ENCODE measurements around the gene DIPK1B. TPM values are rescaled to one million over a fixed set of nuclear protein-coding genes. Genes with fewer than 3 reads are reported as not detected.

Gene DIPK1B
- total and polyA plus RNA-seq, 7 experiments from 2014 or later, result 0.11 to 1.6 (median 0.46) TPM; not detected in 2

DNA sequence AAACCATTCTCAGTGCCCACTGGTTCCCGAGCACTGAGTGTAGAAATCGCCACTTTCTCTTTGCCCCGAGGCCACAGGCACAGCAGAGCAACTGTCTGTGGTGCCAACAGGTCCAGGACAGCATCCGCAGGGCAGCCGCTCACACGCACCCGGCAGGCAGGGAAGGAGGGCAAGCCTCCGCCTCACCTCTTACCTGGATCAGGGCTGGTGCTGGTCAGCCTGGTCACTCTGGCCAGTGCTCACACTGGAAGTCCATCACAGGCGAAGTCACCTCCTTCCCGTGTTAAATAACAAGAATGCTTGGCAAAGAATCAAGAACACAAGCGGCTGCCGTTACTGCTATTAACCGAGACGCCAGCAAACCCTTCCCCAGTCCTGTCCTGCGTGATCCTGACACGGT is 13.7 kb downstream of the DIPK1B start:
- Histone ChIP-seq H3K27ac (ENCODE audit: low read depth, low read length) (peak overlapping the region; percentile 83), H3K4me1 (ENCODE audit: control insufficient read depth in 2 of 2, insufficient read depth in 2 of 2, low read length in 2 of 2) (peaks cover 16 to 17% of the 10 kb centered on the region in 2 donors), H3K4me3 (ENCODE audit: low read length) (peak overlapping the region; percentile 87), H3K27me3 (ENCODE audit: control insufficient read depth in 2 of 2, insufficient read depth in 2 of 2, low read length in 2 of 2) (no peaks in the 10 kb centered on the region), H3K9me3 (ENCODE audit: control insufficient read depth in 2 of 3, low read length in 3 of 3) (no peaks in the 10 kb centered on the region), H3K36me3 (ENCODE audit: control insufficient read depth in 2 of 3, insufficient read depth in 3 of 3, low read length in 3 of 3) (peaks cover 9 to 52% (median 13%) of the 10 kb centered on the region in 3 experiments)
- CTCF ChIA-PET, result interaction anchor here (0.7 kb wide), 2 partner anchors 64 to 167 kb away, joined by 3 to 6 read pairs; no protein-coding TSS in a partner anchor
- intact Hi-C loops (cut with micrococcal nuclease), result loop anchor here (2.0 to 5.0 kb wide), 5 partner anchors 39 to 363 kb away; partner anchors contain the start of genes AGPAT2 (in 2 of the 2), DNLZ (in 1 of the 2), NOTCH1 (in 1 of the 2) and SEC16A (in 1 of the 2)
- Mint-ChIP-seq H3K27me3 (peaks cover 0 to 5% (median 0%) of the 10 kb centered on the region in 5 donors), H3K4me1 (peaks cover 14 to 37% (median 28%) of the 10 kb centered on the region in 7 donors), H3K27ac (peak overlapping the region; percentile 84 to 97 (median 92)), H3K4me3 (peak overlapping the region; percentile 88 to 99 (median 96)), H3K9me3 (peaks cover 0 to 6% (median 0%) of the 10 kb centered on the region in 11 donors), H3K36me3 (peaks cover 0 to 19% (median 13%) of the 10 kb centered on the region in 5 donors)
- POLR2A ChIA-PET, result interaction anchor here (0.7 to 3.8 kb wide), 7 partner anchors 7 to 187 kb away, joined by 3 to 15 read pairs (median 6); no protein-coding TSS in a partner anchor
- no peak for DNase-seq
- no peak for ATAC-seq

- intact Hi-C loops (cut with micrococcal nuclease), result loop anchor here (2.0 to 5.0 kb wide), 5 partner anchors 39 to 364 kb away; partner anchors contain the start of genes AGPAT2 (in 2 of the 2), DNLZ (in 1 of the 2), NOTCH1 (in 1 of the 2) and SEC16A (in 1 of the 2)
- H3K4me1 Mint-ChIP-seq, result peaks cover 12 to 37% (median 27%) of the 10 kb centered on the region in 7 donors
- ATAC-seq (peak; percentile 45), DNase-seq (peak in 6 of 9 donors; percentile 24 to 61 (median 42))
- H3K4me3 ChIP-seq (ENCODE audit: low read length), result peak overlapping the region; percentile 87
- H3K27ac Mint-ChIP-seq, result peak overlapping the region; percentile 84 to 97 (median 92)
- peak overlapping the region; percentile 83 for H3K27ac ChIP-seq (ENCODE audit: low read depth, low read length)
- H3K4me1 ChIP-seq (ENCODE audit: control insufficient read depth in 2 of 2, insufficient read depth in 2 of 2, low read length in 2 of 2), result peaks cover 16 to 17% of the 10 kb centered on the region in 2 donors
- ChIA-PET POLR2A (interaction anchor here (0.6 to 3.8 kb wide), 17 partner anchors 8 to 558 kb away, joined by 3 to 19 read pairs (median 4); partner anchors contain the start of genes AGPAT2 and TRAF2), CTCF (interaction anchor here (0.6 kb wide), 2 partner anchors 89 to 303 kb away, joined by 3 read pairs; no protein-coding TSS in a partner anchor)
- H3K9me3 Mint-ChIP-seq, result peaks cover 0 to 6% (median 0%) of the 10 kb centered on the region in 11 donors
- H3K36me3 Mint-ChIP-seq, result peaks cover 0 to 19% (median 11%) of the 10 kb centered on the region in 5 donors
- peaks cover 9 to 46% (median 13%) of the 10 kb centered on the region in 3 experiments for H3K36me3 ChIP-seq (ENCODE audit: control insufficient read depth in 2 of 3, insufficient read depth in 3 of 3, low read length in 3 of 3)
- H3K27me3 ChIP-seq (ENCODE audit: control insufficient read depth in 2 of 2, insufficient read depth in 2 of 2, low read length in 2 of 2), result no peaks in the 10 kb centered on the region
- peaks cover 0 to 5% (median 0%) of the 10 kb centered on the region in 5 donors for H3K27me3 Mint-ChIP-seq
- H3K4me3 Mint-ChIP-seq, result peak overlapping the region; percentile 88 to 99 (median 96)
- no peaks in the 10 kb centered on the region for H3K9me3 ChIP-seq (ENCODE audit: control insufficient read depth in 2 of 3, low read length in 3 of 3)
Measured at GRCh38 chr9:136726631-136727191, 14.3 kb downstream of the DIPK1B start.

GRCh38 chr9:136728080-136728547 is 15.7 kb downstream of the DIPK1B start:
- POLR2A ChIA-PET, result interaction anchor here (0.5 to 3.8 kb wide), 19 partner anchors 9 to 575 kb away, joined by 3 to 19 read pairs (median 4); partner anchors contain the start of genes AGPAT2, LCN15 and TRAF2

DNA sequence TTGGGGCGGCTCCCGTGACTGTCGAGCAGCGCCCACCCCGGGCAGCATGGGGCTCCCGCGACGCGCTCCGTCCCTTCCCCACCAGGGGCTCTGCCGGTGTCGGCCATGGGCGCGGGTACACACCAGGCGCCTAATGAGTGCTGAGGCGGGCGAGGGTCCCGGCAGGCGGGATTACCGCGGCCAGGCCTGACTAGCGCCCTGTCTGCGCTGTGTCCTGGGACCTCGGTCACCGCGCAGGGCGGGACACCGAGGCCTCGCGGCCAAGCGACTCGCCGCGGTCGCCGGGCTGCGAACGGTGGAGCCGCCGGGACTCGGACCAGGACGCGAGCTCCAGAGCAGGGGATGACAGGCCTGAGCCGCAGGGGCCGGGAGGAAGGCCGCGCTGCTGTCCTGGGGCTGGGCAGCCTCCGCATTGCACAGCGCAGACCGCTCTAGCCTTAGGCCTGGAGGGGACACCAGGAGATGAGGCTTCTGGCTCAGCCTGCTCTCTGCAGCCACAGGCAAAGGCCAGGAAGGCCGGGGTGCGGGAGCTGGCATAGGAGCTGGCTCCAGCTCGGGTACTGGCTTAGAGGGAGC is 16.3 kb downstream of the DIPK1B start:
- peak overlapping the region; percentile 87 for H3K4me3 ChIP-seq (ENCODE audit: low read length)
- POLR2A ChIA-PET, result interaction anchor here (0.5 to 3.8 kb wide), 16 partner anchors 10 to 575 kb away, joined by 3 to 19 read pairs (median 5); partner anchors contain the start of genes AGPAT2 and LCN15
- Mint-ChIP-seq H3K27me3 (peaks cover 0 to 5% (median 0%) of the 10 kb centered on the region in 5 donors), H3K4me1 (peaks cover 12 to 37% (median 28%) of the 10 kb centered on the region in 7 donors), H3K4me3 (peak overlapping the region in 9 of 10 donors; percentile 16 to 99 (median 50)), H3K9me3 (peaks cover 0 to 6% (median 0%) of the 10 kb centered on the region in 11 donors), H3K27ac (peak overlapping the region in 2 of 9 donors; percentile 19 to 25), H3K36me3 (peaks cover 0 to 17% (median 11%) of the 10 kb centered on the region in 5 donors)
- peaks cover 16 to 17% of the 10 kb centered on the region in 2 donors for H3K4me1 ChIP-seq (ENCODE audit: control insufficient read depth in 2 of 2, insufficient read depth in 2 of 2, low read length in 2 of 2)
- intact Hi-C loops (cut with micrococcal nuclease), result loop anchor here (1.0 to 5.0 kb wide), 9 partner anchors 27 to 358 kb away; partner anchors contain the start of genes AGPAT2 (in 2 of the 2), SEC16A (in 2 of the 2), MAN1B1 (in 1 of the 2) and NOTCH1 (in 1 of the 2)
- CTCF ChIA-PET, result interaction anchor here (0.9 to 2.7 kb wide), 2 partner anchors 13 to 40 kb away, joined by 3 to 8 read pairs; no protein-coding TSS in a partner anchor
- H3K9me3 ChIP-seq (ENCODE audit: control insufficient read depth in 2 of 3, low read length in 3 of 3), result no peaks in the 10 kb centered on the region
- H3K27ac ChIP-seq (ENCODE audit: low read depth, low read length), result peak overlapping the region; percentile 83
- DNase-seq (peak in 1 of 9 donors; percentile 21), ATAC-seq (no peak)
- H3K36me3 ChIP-seq (ENCODE audit: control insufficient read depth in 2 of 3, insufficient read depth in 3 of 3, low read length in 3 of 3), result peaks cover 9 to 27% (median 13%) of the 10 kb centered on the region in 3 experiments
- H3K27me3 ChIP-seq (ENCODE audit: control insufficient read depth in 2 of 2, insufficient read depth in 2 of 2, low read length in 2 of 2), result no peaks in the 10 kb centered on the region

More at GRCh38 chr9:136728080-136728547, 15.7 kb downstream of the DIPK1B start:
- peaks cover 12 to 37% (median 28%) of the 10 kb centered on the region in 7 donors for H3K4me1 Mint-ChIP-seq
- intact Hi-C loops (cut with micrococcal nuclease), result loop anchor here (1.0 to 5.0 kb wide), 9 partner anchors 27 to 358 kb away; partner anchors contain the start of genes AGPAT2 (in 2 of the 2), SEC16A (in 2 of the 2), MAN1B1 (in 1 of the 2) and NOTCH1 (in 1 of the 2)
- peak overlapping the region in 9 of 10 donors; percentile 47 to 99 (median 95) for H3K4me3 Mint-ChIP-seq
- CTCF ChIA-PET, result interaction anchor here (0.9 to 2.7 kb wide), 2 partner anchors 14 to 39 kb away, joined by 3 to 8 read pairs; no protein-coding TSS in a partner anchor
- peak overlapping the region in 7 of 9 donors; percentile 47 to 93 (median 92) for H3K27ac Mint-ChIP-seq
- Histone ChIP-seq H3K27ac (ENCODE audit: low read depth, low read length) (peak overlapping the region; percentile 83), H3K4me1 (ENCODE audit: control insufficient read depth in 2 of 2, insufficient read depth in 2 of 2, low read length in 2 of 2) (peaks cover 16 to 17% of the 10 kb centered on the region in 2 donors), H3K9me3 (ENCODE audit: control insufficient read depth in 2 of 3, low read length in 3 of 3) (no peaks in the 10 kb centered on the region), H3K4me3 (ENCODE audit: low read length) (peak overlapping the region; percentile 87), H3K36me3 (ENCODE audit: control insufficient read depth in 2 of 3, insufficient read depth in 3 of 3, low read length in 3 of 3) (peaks cover 9 to 32% (median 13%) of the 10 kb centered on the region in 3 experiments), H3K27me3 (ENCODE audit: control insufficient read depth in 2 of 2, insufficient read depth in 2 of 2, low read length in 2 of 2) (no peaks in the 10 kb centered on the region)
- H3K36me3 Mint-ChIP-seq, result peaks cover 0 to 19% (median 11%) of the 10 kb centered on the region in 5 donors
- ATAC-seq (peak; percentile 96), DNase-seq (peak; percentile 87 to 97 (median 92))
- H3K27me3 Mint-ChIP-seq, result peaks cover 0 to 5% (median 0%) of the 10 kb centered on the region in 5 donors
- peaks cover 0 to 6% (median 0%) of the 10 kb centered on the region in 11 donors for H3K9me3 Mint-ChIP-seq

- Histone ChIP-seq H3K4me3 (ENCODE audit: low read length) (no peak overlapping the region), H3K27ac (ENCODE audit: low read depth, low read length) (no peak overlapping the region)
- intact Hi-C loops (cut with micrococcal nuclease), result loop anchor here (2.0 to 5.0 kb wide), 5 partner anchors 28 to 247 kb away; partner anchors contain the start of genes AGPAT2 (in 2 of the 2), NOTCH1 (in 1 of the 2) and SEC16A (in 1 of the 2)
Measured at GRCh38 chr9:136729144-136729543, 16.8 kb downstream of the DIPK1B start.

More at GRCh38 chr9:136729144-136729543, 16.8 kb downstream of the DIPK1B start:
- H3K36me3 Mint-ChIP-seq, result peaks cover 0 to 12% (median 11%) of the 10 kb centered on the region in 5 donors
- Histone ChIP-seq H3K36me3 (ENCODE audit: control insufficient read depth in 2 of 3, insufficient read depth in 3 of 3, low read length in 3 of 3) (peaks cover 9 to 22% (median 13%) of the 10 kb centered on the region in 3 experiments), H3K27me3 (ENCODE audit: control insufficient read depth in 2 of 2, insufficient read depth in 2 of 2, low read length in 2 of 2) (no peaks in the 10 kb centered on the region), H3K9me3 (ENCODE audit: control insufficient read depth in 2 of 3, low read length in 3 of 3) (no peaks in the 10 kb centered on the region), H3K4me1 (ENCODE audit: control insufficient read depth in 2 of 2, insufficient read depth in 2 of 2, low read length in 2 of 2) (peaks cover 16 to 17% of the 10 kb centered on the region in 2 donors)
- H3K4me1 Mint-ChIP-seq, result peaks cover 12 to 33% (median 26%) of the 10 kb centered on the region in 7 donors
- H3K27ac Mint-ChIP-seq, result peak overlapping the region in 1 of 9 donors; percentile 19
- peaks cover 0 to 5% (median 0%) of the 10 kb centered on the region in 5 donors for H3K27me3 Mint-ChIP-seq
- ATAC-seq (no peak), DNase-seq (no peak)
- peak overlapping the region; percentile 39 to 99 (median 49) for H3K4me3 Mint-ChIP-seq
- POLR2A ChIA-PET, result interaction anchor here (0.9 to 3.8 kb wide), 6 partner anchors 12 to 511 kb away, joined by 3 to 19 read pairs (median 4); no protein-coding TSS in a partner anchor
- CTCF ChIA-PET, result interaction anchor here (0.9 to 2.7 kb wide), 4 partner anchors 13 to 318 kb away, joined by 3 to 8 read pairs (median 3); no protein-coding TSS in a partner anchor
- peaks cover 0 to 6% (median 0%) of the 10 kb centered on the region in 11 donors for H3K9me3 Mint-ChIP-seq
